ENCODE results near the gene C9orf85. TPM values are rescaled to one million over a fixed set of nuclear protein-coding genes. Genes with fewer than 3 reads are reported as not detected.

C9orf85 gene
- polyA plus RNA-seq, 2 of the 4 experiments (the other 2 are of a cell fraction): 15.9 to 24.6 TPM

DNA sequence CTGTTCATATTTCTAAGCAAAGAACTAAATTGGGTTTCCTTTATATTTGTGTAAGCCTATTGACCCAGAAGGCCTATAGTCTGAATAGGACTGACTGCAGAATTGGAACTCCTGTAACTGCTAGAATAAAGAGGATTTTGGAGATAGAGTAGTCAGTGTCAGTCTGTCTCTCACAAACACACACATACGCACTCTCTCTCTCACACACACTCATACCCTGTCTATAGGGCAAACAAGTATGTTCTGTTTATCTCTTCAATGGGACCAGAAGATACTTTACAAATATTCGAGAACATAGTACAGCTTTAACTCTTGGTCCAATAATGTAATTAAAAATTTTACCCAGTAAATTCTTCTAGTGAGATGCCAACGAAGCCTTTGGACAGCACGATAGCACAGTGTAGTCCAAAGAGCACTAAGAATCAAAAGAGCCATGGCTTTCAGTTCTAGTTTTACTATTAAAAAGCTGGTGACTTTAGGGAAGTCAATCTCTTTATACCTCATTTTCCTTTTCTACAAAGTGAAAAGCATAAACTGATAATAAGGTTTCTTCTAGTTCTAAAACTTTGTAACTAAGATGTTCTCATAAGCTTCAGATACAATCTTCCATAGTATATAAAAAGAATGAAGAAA lies 19.8 kb upstream of the C9orf85 start:
- peak; percentile 51 for FAIRE-seq
- no peaks in the 10 kb centered on the region for H3K4me1 ChIP-seq
- H3K27ac ChIP-seq: no peak overlapping the region
- H3K4me2 ChIP-seq: no peak overlapping the region
- WGBS (ENCODE audit: missing lambda C conversion rate): 92% methylated on average over 4 of the region's 4 CpGs
- ChIA-PET CTCF (interaction anchor here (1.0 to 1.8 kb wide), 2 partner anchors 11 to 15 kb away, joined by 3 to 4 read pairs; no protein-coding TSS in a partner anchor), POLR2A (interaction anchor here (0.7 to 0.9 kb wide), 2 partner anchors 20 to 163 kb away, joined by 3 read pairs; partner anchors contain the start of genes ABHD17B and C9orf85)
- no peak overlapping the region for H3K4me3 ChIP-seq
- DNase-seq (ENCODE audit: low read depth in 1 of 2, low spot score in 1 of 2): no peak
- ATAC-seq: no peak
- H3K9me3 ChIP-seq: no peaks in the 10 kb centered on the region
- no peak for TF ChIP-seq KDM1A (IDR thresholded peaks at IDR 0.05; ENCODE audit: low read depth)
- TF ChIP-seq HEYL (CRISPR knock-in tag; IDR thresholded peaks at IDR 0.05): no peak
- TF ChIP-seq HOXB13 (CRISPR knock-in tag; IDR thresholded peaks at IDR 0.05; ENCODE audit: low read depth): no peak
- no peak for TF ChIP-seq CBX2 (IDR thresholded peaks at IDR 0.05; ENCODE audit: borderline replicate concordance, low read depth)
- no peak for TF ChIP-seq CHD4 (IDR thresholded peaks at IDR 0.05; ENCODE audit: borderline replicate concordance)
- TF ChIP-seq BHLHE40 (IDR thresholded peaks at IDR 0.05; ENCODE audit: low read depth, low read length): no peak
- TF ChIP-seq PHF8 (IDR thresholded peaks at IDR 0.05; ENCODE audit: borderline replicate concordance, low read depth): no peak
- no peak for TF ChIP-seq ZNF302 (CRISPR knock-in tag; IDR thresholded peaks at IDR 0.05)
- no peak for TF ChIP-seq JUN (IDR thresholded peaks at IDR 0.05)
- no peak for TF ChIP-seq EHF (CRISPR knock-in tag; IDR thresholded peaks at IDR 0.05)
- TF ChIP-seq, protein P1, sequence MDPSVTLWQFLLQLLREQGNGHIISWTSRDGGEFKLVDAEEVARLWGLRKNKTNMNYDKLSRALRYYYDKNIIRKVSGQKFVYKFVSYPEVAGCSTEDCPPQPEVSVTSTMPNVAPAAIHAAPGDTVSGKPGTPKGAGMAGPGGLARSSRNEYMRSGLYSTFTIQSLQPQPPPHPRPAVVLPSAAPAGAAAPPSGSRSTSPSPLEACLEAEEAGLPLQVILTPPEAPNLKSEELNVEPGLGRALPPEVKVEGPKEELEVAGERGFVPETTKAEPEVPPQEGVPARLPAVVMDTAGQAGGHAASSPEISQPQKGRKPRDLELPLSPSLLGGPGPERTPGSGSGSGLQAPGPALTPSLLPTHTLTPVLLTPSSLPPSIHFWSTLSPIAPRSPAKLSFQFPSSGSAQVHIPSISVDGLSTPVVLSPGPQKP (IDR thresholded peaks at IDR 0.05; ENCODE audit: low read depth, low read length): no peak
- no peak for TF ChIP-seq RFX5 (IDR thresholded peaks at IDR 0.05)
- no peak for TF ChIP-seq TFCP2L1 (CRISPR knock-in tag; IDR thresholded peaks at IDR 0.05)
- TF ChIP-seq, protein P2, sequence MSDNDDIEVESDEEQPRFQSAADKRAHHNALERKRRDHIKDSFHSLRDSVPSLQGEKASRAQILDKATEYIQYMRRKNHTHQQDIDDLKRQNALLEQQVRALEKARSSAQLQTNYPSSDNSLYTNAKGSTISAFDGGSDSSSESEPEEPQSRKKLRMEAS (IDR thresholded peaks at IDR 0.05): no peak
- TF ChIP-seq, protein P3, sequence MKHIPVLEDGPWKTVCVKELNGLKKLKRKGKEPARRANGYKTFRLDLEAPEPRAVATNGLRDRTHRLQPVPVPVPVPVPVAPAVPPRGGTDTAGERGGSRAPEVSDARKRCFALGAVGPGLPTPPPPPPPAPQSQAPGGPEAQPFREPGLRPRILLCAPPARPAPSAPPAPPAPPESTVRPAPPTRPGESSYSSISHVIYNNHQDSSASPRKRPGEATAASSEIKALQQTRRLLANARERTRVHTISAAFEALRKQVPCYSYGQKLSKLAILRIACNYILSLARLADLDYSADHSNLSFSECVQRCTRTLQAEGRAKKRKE (CRISPR knock-in tag; IDR thresholded peaks at IDR 0.05; ENCODE audit: low read depth): no peak
- TF ChIP-seq RCOR1 (IDR thresholded peaks at IDR 0.05; ENCODE audit: low read depth, low read length): no peak

DNA sequence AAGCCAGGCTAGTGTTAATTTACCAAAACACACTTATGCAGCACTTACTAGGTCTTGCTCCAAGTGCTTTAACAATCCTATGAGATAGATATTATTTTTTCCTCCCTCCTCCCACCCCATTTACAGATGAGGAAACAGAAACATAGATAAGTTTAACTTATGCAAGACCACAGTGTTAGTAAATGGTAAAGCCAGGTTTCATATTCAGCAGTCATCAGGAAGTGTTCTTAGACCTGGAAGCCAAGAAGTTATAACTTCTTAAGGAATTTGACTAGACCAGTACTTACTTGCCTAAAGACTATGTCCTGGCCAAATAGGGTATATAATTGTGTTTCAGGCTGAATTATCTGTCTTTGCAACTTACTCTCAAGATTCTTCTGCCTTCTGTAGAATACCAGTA lies 16.3 kb upstream of the C9orf85 start:
- H3K4me2 ChIP-seq: no peak overlapping the region
- no peak overlapping the region for H3K4me3 ChIP-seq
- no peak for TF ChIP-seq POLR2AphosphoS2 (conservative IDR thresholded peaks at IDR 0.05; ENCODE audit: low read length)
- TF ChIP-seq, protein P4, sequence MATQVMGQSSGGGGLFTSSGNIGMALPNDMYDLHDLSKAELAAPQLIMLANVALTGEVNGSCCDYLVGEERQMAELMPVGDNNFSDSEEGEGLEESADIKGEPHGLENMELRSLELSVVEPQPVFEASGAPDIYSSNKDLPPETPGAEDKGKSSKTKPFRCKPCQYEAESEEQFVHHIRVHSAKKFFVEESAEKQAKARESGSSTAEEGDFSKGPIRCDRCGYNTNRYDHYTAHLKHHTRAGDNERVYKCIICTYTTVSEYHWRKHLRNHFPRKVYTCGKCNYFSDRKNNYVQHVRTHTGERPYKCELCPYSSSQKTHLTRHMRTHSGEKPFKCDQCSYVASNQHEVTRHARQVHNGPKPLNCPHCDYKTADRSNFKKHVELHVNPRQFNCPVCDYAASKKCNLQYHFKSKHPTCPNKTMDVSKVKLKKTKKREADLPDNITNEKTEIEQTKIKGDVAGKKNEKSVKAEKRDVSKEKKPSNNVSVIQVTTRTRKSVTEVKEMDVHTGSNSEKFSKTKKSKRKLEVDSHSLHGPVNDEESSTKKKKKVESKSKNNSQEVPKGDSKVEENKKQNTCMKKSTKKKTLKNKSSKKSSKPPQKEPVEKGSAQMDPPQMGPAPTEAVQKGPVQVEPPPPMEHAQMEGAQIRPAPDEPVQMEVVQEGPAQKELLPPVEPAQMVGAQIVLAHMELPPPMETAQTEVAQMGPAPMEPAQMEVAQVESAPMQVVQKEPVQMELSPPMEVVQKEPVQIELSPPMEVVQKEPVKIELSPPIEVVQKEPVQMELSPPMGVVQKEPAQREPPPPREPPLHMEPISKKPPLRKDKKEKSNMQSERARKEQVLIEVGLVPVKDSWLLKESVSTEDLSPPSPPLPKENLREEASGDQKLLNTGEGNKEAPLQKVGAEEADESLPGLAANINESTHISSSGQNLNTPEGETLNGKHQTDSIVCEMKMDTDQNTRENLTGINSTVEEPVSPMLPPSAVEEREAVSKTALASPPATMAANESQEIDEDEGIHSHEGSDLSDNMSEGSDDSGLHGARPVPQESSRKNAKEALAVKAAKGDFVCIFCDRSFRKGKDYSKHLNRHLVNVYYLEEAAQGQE (IDR thresholded peaks at IDR 0.05): no peak
- no peak for TF ChIP-seq BHLHE40 (IDR thresholded peaks at IDR 0.05; ENCODE audit: low read depth, low read length)
- no peak for TF ChIP-seq HOXB5 (CRISPR knock-in tag; IDR thresholded peaks at IDR 0.05)
- TF ChIP-seq, protein P1 (IDR thresholded peaks at IDR 0.05; ENCODE audit: low read depth, low read length): no peak
- no peak for TF ChIP-seq ESRRA (IDR thresholded peaks at IDR 0.05; ENCODE audit: borderline replicate concordance, low read length)
- no peak for TF ChIP-seq ZNF302 (CRISPR knock-in tag; IDR thresholded peaks at IDR 0.05)
- TF ChIP-seq CHD2 (IDR thresholded peaks at IDR 0.05; ENCODE audit: low read length, partially characterized antibody): no peak
- TF ChIP-seq, protein P5, sequence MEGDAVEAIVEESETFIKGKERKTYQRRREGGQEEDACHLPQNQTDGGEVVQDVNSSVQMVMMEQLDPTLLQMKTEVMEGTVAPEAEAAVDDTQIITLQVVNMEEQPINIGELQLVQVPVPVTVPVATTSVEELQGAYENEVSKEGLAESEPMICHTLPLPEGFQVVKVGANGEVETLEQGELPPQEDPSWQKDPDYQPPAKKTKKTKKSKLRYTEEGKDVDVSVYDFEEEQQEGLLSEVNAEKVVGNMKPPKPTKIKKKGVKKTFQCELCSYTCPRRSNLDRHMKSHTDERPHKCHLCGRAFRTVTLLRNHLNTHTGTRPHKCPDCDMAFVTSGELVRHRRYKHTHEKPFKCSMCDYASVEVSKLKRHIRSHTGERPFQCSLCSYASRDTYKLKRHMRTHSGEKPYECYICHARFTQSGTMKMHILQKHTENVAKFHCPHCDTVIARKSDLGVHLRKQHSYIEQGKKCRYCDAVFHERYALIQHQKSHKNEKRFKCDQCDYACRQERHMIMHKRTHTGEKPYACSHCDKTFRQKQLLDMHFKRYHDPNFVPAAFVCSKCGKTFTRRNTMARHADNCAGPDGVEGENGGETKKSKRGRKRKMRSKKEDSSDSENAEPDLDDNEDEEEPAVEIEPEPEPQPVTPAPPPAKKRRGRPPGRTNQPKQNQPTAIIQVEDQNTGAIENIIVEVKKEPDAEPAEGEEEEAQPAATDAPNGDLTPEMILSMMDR (IDR thresholded peaks at IDR 0.05): no peak
- TF ChIP-seq FOSB (CRISPR knock-in tag; IDR thresholded peaks at IDR 0.05): no peak
- no peak for TF ChIP-seq SREBF2 (IDR thresholded peaks at IDR 0.05)
- no peak for TF ChIP-seq CBX2 (IDR thresholded peaks at IDR 0.05; ENCODE audit: borderline replicate concordance, low read depth)
- no peak for TF ChIP-seq NPAS2 (CRISPR knock-in tag; IDR thresholded peaks at IDR 0.05; ENCODE audit: borderline replicate concordance)
- no peak for TF ChIP-seq HDAC2 (IDR thresholded peaks at IDR 0.05)
- TF ChIP-seq TP53 (CRISPR knock-in tag; IDR thresholded peaks at IDR 0.05): no peak
- no peak for TF ChIP-seq RCOR1 (IDR thresholded peaks at IDR 0.05; ENCODE audit: low read depth, low read length)
- TF ChIP-seq CHD4 (IDR thresholded peaks at IDR 0.05; ENCODE audit: borderline replicate concordance): no peak
- TF ChIP-seq EHF (CRISPR knock-in tag; IDR thresholded peaks at IDR 0.05): no peak
- ATAC-seq (no peak), DNase-seq (ENCODE audit: low read depth in 1 of 2, low spot score in 1 of 2) (no peak), FAIRE-seq (no peak)
- H3K27ac ChIP-seq: no peak overlapping the region
- ChIA-PET CTCF (interaction anchor here (0.8 kb wide), 1 partner anchor 20 kb away, joined by 4 read pairs; no protein-coding TSS in a partner anchor), POLR2A (interaction anchor here (1.4 kb wide), 1 partner anchor 16 kb away, joined by 8 read pairs; the partner anchor contains the start of genes ABHD17B and C9orf85)
- H3K4me1 ChIP-seq: no peaks in the 10 kb centered on the region; the same call in 2 of the 3 replicates
- no peaks in the 10 kb centered on the region for H3K9me3 ChIP-seq
